Fibroblast of skin of scalp (primary cell): Measurements from ENCODE around the gene AMHR2.
"Not testable (repeated sequence)": the region's sequence is repeated elsewhere in the genome, so short reads cannot be mapped to it uniquely, and the experiment has no call there.

Source experiments
- DNase-seq: peaks from one replicate; pipeline ENCODE4 v3.0.0-alpha.2; 2013

Gene AMHR2

DNA sequence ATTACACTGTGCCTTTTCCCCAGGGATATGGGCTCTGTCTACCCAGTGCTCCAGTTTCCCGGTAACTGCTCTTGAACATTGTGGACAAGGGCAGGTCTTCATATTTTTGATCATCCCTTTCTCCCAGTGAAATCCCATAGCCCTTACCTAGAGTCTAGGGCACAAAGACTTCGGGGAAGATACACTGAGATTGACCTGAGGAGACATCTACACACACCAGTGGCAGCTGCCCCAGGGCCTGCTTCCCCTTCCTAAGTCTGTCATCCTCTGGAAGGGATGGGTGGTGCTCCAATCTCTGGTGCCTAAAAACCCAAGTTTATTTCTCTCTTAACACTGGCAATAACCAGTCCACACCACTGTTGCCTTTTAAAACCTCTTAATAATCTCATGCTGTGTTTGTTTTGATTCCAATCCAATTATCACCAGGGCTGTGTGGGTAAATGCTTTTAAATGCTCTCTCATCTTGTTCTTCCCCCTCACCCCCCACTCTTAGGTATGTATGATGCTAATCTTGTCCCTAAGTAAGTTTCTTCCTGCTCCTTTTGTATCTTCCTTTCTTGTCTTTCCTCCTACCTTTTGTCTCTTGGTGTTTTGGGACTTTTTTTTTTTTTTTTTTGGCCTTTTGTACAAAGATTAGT, 7.8 kb upstream of the AMHR2 start:
- DNase-seq = peak; percentile 50

- DNase-seq = not testable (repeated sequence)
These were observed 6.3 kb upstream of the AMHR2 start for GRCh38 chr12:53417291-53417816.

GRCh38 chr12:53418221-53418620, 5.4 kb upstream of the AMHR2 start:
- DNase-seq = no peak

DNA sequence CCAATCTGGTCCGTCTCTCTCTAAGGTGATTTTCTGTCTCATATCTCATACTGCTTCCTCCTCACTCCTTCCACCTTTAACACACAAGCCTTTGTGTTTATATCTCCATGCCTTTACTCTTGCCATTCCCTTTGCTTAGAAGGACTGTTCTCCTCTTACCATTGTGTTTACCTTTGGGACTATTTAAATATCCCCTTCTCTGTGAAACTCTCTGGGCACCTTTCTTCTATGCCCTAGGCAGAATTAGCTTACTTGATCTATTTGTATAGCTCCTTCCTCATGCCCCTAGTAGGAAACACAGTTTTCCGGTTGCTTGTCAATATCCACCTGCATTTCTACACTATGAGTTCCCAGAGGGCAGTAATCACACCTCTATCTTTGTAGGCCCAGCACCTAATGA, 3.9 kb upstream of the AMHR2 start:
- no peak for DNase-seq

DNA sequence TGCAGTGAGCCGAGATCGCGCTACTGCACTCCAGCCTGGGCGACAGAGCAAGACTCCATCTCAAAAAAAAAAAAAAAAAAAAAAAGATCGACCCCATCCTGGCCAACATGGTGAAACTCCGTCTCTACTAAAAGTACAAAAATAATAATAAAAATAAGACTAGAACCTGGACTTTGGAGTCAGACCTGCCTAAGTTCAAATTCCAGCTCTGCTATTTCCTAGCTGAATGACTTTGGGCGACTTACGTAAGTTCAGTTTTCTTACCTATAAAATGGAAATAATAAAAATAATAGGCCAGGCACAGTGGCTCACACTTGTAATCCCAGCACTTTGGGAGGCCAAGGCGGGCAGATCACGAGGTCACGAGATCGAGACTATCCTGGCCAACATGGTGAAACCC, 1.4 kb upstream of the AMHR2 start:
- not testable (repeated sequence) for DNase-seq

DNA sequence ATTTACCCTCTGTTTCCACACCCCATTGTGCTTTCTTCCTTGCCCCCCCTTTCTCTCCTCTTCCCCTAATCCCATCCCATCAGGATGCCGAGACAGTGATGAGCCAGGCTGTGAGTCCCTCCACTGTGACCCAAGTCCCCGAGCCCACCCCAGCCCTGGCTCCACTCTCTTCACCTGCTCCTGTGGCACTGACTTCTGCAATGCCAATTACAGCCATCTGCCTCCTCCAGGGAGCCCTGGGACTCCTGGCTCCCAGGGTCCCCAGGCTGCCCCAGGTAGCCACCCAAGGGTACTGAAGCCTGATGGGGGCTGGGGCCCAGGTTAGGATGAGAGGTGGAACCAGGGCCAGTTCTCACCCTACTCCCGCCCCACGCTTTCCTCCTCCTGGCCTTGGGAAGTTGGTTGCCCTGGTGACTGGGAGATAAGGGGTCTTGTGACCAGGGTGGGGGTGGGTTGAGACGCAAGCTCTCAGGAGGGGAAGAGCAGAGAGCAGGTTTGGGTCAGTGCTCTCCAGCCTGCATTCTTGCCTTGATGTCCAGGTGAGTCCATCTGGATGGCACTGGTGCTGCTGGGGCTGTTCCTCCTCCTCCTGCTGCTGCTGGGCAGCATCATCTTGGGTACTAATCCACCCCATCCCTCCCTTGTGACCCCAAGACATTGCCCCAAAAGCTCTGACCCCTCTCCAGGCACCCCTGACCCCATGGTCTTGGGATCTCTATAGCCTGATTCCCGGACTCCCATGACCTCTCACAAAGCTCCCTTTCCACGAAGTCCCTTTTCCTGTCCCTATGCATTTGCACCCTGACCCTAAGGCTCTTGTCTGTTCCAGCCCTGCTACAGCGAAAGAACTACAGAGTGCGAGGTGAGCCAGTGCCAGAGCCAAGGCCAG, 1.2 kb downstream of the AMHR2 start:
- no peak for DNase-seq

GRCh38 chr12:53425515-53426150, 2.0 kb downstream of the AMHR2 start:
- DNase-seq = no peak

DNA sequence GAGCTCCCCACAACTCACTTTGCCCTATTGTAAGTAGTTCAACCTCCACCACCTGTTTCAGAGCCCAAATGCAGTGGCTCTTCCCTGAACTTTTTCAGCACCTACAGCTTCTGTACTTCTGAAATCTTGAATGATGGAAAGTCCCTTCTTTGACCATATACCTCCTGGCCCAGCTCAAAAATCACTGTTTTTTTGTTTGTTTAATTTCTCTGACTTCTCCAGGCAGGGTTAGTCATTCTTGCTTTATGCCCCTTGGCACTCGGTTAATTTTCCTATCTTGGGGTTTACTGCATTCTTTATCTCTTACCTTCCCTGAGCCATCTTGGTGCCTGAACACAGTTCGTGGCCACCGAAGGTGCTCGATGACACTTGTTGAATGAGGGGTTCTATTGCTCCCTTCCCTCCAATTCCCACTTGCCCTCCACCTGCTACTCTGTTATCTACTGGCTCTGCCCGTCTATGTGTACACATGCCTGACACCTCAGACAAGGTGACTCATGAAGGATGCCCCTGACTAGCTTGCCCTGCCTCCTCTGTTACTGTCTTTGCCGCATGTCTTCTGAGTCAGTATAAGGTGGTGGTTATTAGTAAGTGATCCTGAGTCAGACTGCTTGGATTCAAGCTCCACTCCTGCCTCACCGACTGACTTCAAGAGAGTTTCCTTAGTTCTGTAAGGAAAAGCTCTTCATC, 4.4 kb downstream of the AMHR2 start:
- peak; percentile 58 for DNase-seq

DNA sequence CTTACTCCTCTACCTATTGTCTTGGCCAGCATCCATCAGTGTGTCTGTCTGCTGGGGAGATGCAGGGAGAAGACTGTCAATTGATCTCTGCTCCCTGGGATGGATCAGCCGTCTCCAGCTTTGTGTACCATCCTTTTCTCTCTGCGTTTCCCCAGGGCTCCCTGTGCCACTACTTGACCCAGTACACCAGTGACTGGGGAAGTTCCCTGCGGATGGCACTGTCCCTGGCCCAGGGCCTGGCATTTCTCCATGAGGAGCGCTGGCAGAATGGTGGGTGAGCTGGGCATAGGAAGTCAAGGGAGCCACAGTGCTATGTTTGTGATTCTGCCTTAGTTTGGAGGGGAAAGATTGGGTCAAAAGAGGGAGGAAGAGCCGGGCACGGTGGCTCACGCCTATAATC, 5.1 kb downstream of the AMHR2 start:
- DNase-seq = no peak

GRCh38 chr12:53430116-53430515, 6.5 kb downstream of the AMHR2 start:
- no peak for DNase-seq

DNA sequence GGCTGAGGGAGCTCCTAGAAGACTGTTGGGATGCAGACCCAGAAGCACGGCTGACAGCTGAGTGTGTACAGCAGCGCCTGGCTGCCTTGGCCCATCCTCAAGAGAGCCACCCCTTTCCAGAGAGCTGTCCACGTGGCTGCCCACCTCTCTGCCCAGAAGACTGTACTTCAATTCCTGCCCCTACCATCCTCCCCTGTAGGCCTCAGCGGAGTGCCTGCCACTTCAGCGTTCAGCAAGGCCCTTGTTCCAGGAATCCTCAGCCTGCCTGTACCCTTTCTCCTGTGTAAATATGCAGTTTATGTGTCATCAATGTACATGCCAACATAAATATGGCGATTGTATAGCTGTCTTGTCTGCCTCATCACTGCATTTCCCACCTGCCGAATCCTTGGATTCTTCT, 7.5 kb downstream of the AMHR2 start:
- DNase-seq = peak; percentile 46

GRCh38 chr12:53435326-53435725, 11.7 kb downstream of the AMHR2 start:
- DNase-seq = not testable (repeated sequence)

DNA sequence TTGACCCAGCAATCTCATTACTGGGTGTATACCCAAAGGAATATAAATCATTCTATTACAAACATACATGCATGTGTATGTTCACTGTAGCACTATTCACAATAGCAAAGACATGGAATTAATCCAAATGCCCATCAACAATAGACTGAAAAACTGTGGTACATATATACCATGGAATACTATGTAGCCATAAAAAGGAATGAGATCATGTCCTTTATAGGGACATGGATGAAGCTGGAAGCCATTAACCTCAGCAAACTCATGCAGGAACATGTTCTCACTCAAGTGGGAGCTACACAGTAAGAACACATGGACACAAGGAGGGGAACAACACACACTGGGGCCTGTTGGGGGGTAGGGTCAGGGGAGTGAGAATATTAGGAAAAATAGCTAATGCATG, 15.9 kb downstream of the AMHR2 start:
- DNase-seq = not testable (repeated sequence)

DNA sequence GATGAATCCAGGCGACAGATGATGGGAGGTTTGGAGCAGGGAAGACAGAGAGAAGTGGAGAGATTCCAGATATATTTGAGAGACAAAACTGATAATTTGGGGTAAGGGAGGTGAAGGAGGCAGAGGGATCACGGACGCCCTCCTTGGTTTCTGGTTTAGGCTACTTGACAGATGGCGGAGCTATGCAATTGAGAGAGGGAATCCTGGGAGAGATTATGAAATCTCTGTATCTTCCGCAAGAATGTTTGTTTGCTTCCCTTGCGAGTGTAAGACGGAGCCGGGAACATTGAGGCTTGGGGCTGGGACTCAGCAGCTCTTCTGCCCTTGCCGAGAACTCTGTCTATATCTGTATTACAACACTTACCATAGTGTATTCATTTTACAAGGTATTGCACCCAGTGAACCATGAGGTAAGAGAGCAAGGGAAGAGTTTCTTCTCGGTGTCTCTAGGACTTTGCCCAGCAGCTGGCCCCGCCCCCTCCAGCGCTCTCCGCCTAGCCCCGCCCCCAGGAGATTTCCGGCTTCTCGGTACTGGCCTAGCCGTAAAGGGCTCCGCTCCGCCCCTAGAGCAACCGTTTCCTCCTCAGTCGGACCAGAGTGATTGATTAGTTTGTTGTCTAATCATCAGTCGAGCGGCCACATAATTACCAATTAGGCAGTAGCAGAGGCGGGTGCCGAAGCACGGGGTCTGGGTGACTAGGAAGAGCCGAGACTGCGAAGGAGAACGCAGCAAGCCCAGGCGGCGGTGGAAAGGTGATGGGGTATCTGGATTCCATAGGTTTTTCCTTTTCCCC, 17.6 kb downstream of the AMHR2 start, which contains the start of gene PRR13:
TSS of gene PRR13 (plus strand) at position 695 of the 794 bp plus-strand sequence. CDS start 981 bp downstream, outside the sequence.
- peak; percentile 100 for DNase-seq

DNA sequence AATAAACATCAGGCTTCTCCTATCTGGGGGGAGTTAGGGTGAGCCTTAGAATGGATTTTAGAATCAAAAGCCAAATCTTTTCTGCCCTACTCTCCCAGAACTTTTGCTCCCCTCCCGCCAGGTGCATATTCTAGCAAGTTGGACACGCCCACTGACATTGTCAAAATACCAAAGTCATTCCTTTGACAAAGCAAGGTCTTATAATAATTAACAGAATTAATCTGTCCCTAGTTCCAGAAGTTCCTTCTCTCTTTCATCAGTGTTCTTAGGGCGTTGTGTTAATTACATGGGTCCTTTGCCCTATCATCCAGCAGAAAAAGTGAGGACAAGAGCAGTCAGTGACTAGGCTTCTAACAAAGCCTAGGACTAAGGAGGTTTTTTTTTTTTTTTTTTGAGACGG, 20.3 kb downstream of the AMHR2 start:
- no peak for DNase-seq

- not testable (repeated sequence) for DNase-seq
These were observed 21.1 kb downstream of the AMHR2 start for GRCh38 chr12:53444593-53445325.

GRCh38 chr12:53450936-53451335, 27.3 kb downstream of the AMHR2 start:
- DNase-seq = no peak

DNA sequence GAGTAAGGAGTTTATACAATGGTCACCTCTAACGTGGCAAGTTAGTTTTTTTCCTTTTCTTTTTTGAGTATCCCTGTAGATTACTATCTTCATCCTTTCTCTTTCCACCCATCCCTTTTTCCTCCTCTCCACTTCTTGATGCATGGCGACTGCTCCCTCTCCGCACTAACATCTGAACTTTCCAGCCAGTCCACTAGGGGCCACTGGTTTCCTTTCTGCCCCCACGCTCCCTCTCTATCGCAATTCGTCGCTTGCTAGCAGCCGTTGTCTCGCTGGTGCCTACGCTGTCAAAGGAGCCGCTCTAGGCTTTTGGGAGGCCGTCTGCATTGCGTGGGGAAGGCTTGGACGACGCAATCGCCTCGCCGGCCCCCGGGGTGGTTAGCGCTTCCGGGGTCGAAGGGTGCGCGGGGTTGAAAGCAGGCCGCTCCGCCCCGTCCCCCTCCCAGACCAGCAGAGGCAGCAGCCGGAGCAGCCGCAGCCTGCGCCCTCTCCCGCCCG, 28.1 kb downstream of the AMHR2 start, which contains the start of gene PCBP2:
TSS of gene PCBP2 (plus strand) at position 442 of the 498 bp plus-strand sequence. CDS start 2,699 bp downstream, outside the sequence.
- DNase-seq = peak; percentile 100

DNA sequence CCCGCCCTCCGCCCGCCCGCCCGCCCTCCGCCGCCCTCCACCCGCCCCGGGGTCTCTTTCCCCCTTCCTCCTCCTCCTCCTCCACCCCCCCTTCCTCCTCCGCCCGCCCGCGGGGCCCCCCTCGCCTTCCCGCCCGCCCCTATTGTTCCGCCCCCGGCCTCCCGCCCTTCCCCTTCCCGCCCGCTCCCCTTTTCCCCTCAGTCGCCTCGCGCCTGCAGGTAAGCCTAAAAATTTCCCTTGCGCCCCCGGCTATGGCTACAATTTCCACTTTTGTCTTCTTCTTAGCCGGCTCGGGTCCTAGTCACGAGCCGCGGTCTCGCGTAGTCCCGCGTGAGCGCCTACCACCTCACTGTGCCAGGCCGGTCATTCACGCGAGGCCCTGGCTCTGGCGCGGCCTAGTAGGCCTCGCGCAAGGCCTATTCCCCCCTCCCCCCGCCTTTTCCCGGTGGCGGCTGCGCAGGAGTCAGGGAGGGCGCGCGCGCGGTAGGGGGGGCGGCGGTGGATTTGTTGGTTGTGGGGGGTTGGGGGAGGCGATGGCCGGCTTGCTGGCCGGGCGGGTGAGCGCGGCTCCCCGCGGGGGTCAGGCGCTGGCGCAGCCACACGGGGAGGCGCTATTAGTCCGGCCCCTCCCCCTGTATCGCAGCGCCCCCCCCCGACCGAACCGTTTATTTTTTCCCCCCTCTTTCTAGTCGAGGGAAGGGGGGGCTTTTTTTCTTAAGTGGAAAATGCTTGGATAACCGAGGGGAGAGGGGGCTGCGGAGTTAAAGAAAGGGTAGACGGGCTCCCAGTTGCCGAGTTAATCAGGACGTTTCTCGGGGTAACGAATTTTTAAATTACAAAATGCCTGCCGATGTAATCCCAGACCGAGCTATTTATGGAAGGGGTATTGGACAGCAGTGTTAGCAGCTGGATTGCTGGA, 28.8 kb downstream of the AMHR2 start:
- peak; percentile 92 for DNase-seq
